Measurements from ENCODE around the gene PHLPP1.

The PHLPP1 gene

GRCh38 chr18:62827397-62827796 is 112.1 kb downstream of the PHLPP1 start:
- ATAC-seq = no peak
- no peak for TF ChIP-seq BACH2 (CRISPR knock-in tag; IDR thresholded peaks at IDR 0.05; ENCODE audit: borderline replicate concordance)
- TF ChIP-seq CREB5 (CRISPR knock-in tag; IDR thresholded peaks at IDR 0.05; ENCODE audit: low read depth) = no peak
- no peak for TF ChIP-seq TOX (CRISPR knock-in tag; IDR thresholded peaks at IDR 0.05; ENCODE audit: borderline replicate concordance)
- TF ChIP-seq ZC3H10 (CRISPR knock-in tag; IDR thresholded peaks at IDR 0.05) = no peak

DNA sequence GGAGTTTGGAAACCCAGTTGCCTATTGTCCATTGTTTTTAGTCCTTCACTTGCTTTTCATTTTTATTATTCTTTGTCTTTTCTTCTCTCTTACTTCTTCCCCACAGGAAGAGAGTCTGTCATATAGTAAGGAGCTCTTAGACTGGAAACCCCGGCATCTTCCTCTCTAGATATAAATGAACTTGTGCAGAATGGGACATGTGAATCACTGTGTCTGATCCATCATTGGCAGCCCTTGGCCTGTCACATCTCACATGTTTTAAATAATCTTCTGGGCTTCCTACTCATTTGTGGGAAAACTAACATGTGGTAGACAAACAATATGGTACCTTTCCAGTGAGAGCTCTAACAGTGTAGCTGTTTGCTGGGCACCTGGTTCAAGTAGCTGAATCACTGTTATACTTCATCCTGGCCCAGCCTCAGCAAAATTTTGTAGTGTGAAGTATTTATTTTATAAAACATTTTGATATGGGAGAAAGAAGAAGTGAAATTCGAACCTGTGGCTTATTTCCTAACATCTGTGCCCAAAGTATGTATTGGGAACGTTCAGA is 112.8 kb downstream of the PHLPP1 start:
- ATAC-seq = no peak
- TF ChIP-seq PPARA (CRISPR knock-in tag; IDR thresholded peaks at IDR 0.05; ENCODE audit: borderline replicate concordance) (no peak), ZNF565 (CRISPR knock-in tag; conservative IDR thresholded peaks at IDR 0.05; ENCODE audit: low read depth) (no peak), TOX (CRISPR knock-in tag; IDR thresholded peaks at IDR 0.05; ENCODE audit: borderline replicate concordance) (no peak), GLIS3 (CRISPR knock-in tag; IDR thresholded peaks at IDR 0.05) (no peak), OSR1 (CRISPR knock-in tag; IDR thresholded peaks at IDR 0.05) (no peak), ISL1 (CRISPR knock-in tag; IDR thresholded peaks at IDR 0.05) (no peak), ZFP3 (CRISPR knock-in tag; IDR thresholded peaks at IDR 0.05) (no peak), CREB5 (CRISPR knock-in tag; IDR thresholded peaks at IDR 0.05; ENCODE audit: low read depth) (no peak), RARB (CRISPR knock-in tag; IDR thresholded peaks at IDR 0.05) (no peak), ARNTL (CRISPR knock-in tag; IDR thresholded peaks at IDR 0.05; ENCODE audit: borderline replicate concordance, low read depth) (no peak), BACH2 (CRISPR knock-in tag; IDR thresholded peaks at IDR 0.05; ENCODE audit: borderline replicate concordance) (no peak), ZFP30 (CRISPR knock-in tag; IDR thresholded peaks at IDR 0.05) (no peak)

DNA sequence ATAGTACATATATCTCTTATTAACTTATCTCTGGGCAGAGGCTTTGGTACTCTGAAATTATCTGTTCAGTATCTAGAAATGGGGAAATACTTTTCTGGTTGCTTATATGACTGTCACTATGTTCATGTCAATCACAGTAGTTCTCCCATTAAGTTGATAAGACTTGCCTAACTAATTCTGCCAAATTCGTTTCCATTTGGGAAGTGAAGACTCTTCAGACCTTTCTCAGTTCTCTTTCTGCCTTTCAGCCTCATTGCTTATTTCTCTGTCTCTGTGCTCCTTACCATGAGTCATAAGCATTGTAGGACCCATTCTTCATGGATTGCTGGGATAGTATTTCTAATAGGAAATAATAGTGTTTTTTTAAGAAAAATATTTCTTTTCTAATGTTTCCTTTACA is 113.5 kb downstream of the PHLPP1 start:
- ATAC-seq = no peak
- TF ChIP-seq ARNTL (CRISPR knock-in tag; IDR thresholded peaks at IDR 0.05; ENCODE audit: borderline replicate concordance, low read depth) (no peak), BACH2 (CRISPR knock-in tag; IDR thresholded peaks at IDR 0.05; ENCODE audit: borderline replicate concordance) (no peak), RARB (CRISPR knock-in tag; IDR thresholded peaks at IDR 0.05) (no peak), ZNF70 (CRISPR knock-in tag; IDR thresholded peaks at IDR 0.05) (no peak), TOX (CRISPR knock-in tag; IDR thresholded peaks at IDR 0.05; ENCODE audit: borderline replicate concordance) (no peak), ZNF8 (CRISPR knock-in tag; IDR thresholded peaks at IDR 0.05) (no peak), ZFP3 (CRISPR knock-in tag; IDR thresholded peaks at IDR 0.05) (no peak), ESRRG (CRISPR knock-in tag; IDR thresholded peaks at IDR 0.05) (no peak), OSR1 (CRISPR knock-in tag; IDR thresholded peaks at IDR 0.05) (no peak), PPARA (CRISPR knock-in tag; IDR thresholded peaks at IDR 0.05; ENCODE audit: borderline replicate concordance) (no peak)

DNA sequence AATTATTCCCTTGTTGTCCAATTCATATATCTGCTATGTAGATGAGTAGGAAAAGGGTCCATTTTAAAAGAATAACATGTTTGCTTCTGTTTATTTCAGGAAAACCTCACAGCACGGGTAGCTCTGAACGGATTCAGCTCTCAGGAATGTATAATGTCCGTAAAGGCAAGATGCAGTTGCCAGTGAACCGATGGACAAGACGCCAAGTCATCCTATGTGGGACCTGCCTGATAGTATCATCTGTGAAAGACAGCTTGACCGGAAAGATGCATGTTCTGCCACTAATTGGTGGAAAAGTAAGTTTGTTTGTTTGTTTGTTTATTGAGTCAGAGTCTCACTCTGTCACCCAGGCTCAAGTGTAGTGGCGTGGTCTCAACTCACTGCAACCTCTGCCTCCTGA is 114.6 kb downstream of the PHLPP1 start:
- TF ChIP-seq GLIS3 (CRISPR knock-in tag; IDR thresholded peaks at IDR 0.05) (no peak), SNAI2 (CRISPR knock-in tag; IDR thresholded peaks at IDR 0.05) (no peak), OSR1 (CRISPR knock-in tag; IDR thresholded peaks at IDR 0.05) (no peak), ZNF70 (CRISPR knock-in tag; IDR thresholded peaks at IDR 0.05) (no peak), ZFP3 (CRISPR knock-in tag; IDR thresholded peaks at IDR 0.05) (no peak), POU6F1 (CRISPR knock-in tag; IDR thresholded peaks at IDR 0.05; ENCODE audit: borderline replicate concordance, low read depth) (no peak), RARB (CRISPR knock-in tag; IDR thresholded peaks at IDR 0.05) (no peak), TCF4 (CRISPR knock-in tag; IDR thresholded peaks at IDR 0.05; ENCODE audit: borderline replicate concordance) (no peak), ZFP30 (CRISPR knock-in tag; IDR thresholded peaks at IDR 0.05) (no peak), ESRRG (CRISPR knock-in tag; IDR thresholded peaks at IDR 0.05) (no peak), CSDC2 (CRISPR knock-in tag; IDR thresholded peaks at IDR 0.05) (no peak), ZC3H10 (CRISPR knock-in tag; IDR thresholded peaks at IDR 0.05) (no peak), ZNF565 (CRISPR knock-in tag; conservative IDR thresholded peaks at IDR 0.05; ENCODE audit: low read depth) (no peak), BACH2 (CRISPR knock-in tag; IDR thresholded peaks at IDR 0.05; ENCODE audit: borderline replicate concordance) (no peak), ZNF8 (CRISPR knock-in tag; IDR thresholded peaks at IDR 0.05) (no peak), ISL1 (CRISPR knock-in tag; IDR thresholded peaks at IDR 0.05) (no peak)
- TF ChIP-seq, protein P1, sequence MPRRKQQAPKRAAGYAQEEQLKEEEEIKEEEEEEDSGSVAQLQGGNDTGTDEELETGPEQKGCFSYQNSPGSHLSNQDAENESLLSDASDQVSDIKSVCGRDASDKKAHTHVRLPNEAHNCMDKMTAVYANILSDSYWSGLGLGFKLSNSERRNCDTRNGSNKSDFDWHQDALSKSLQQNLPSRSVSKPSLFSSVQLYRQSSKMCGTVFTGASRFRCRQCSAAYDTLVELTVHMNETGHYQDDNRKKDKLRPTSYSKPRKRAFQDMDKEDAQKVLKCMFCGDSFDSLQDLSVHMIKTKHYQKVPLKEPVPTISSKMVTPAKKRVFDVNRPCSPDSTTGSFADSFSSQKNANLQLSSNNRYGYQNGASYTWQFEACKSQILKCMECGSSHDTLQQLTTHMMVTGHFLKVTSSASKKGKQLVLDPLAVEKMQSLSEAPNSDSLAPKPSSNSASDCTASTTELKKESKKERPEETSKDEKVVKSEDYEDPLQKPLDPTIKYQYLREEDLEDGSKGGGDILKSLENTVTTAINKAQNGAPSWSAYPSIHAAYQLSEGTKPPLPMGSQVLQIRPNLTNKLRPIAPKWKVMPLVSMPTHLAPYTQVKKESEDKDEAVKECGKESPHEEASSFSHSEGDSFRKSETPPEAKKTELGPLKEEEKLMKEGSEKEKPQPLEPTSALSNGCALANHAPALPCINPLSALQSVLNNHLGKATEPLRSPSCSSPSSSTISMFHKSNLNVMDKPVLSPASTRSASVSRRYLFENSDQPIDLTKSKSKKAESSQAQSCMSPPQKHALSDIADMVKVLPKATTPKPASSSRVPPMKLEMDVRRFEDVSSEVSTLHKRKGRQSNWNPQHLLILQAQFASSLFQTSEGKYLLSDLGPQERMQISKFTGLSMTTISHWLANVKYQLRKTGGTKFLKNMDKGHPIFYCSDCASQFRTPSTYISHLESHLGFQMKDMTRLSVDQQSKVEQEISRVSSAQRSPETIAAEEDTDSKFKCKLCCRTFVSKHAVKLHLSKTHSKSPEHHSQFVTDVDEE (CRISPR knock-in tag; IDR thresholded peaks at IDR 0.05) = no peak
- TF ChIP-seq, protein P2, sequence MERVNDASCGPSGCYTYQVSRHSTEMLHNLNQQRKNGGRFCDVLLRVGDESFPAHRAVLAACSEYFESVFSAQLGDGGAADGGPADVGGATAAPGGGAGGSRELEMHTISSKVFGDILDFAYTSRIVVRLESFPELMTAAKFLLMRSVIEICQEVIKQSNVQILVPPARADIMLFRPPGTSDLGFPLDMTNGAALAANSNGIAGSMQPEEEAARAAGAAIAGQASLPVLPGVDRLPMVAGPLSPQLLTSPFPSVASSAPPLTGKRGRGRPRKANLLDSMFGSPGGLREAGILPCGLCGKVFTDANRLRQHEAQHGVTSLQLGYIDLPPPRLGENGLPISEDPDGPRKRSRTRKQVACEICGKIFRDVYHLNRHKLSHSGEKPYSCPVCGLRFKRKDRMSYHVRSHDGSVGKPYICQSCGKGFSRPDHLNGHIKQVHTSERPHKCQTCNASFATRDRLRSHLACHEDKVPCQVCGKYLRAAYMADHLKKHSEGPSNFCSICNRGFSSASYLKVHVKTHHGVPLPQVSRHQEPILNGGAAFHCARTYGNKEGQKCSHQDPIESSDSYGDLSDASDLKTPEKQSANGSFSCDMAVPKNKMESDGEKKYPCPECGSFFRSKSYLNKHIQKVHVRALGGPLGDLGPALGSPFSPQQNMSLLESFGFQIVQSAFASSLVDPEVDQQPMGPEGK (CRISPR knock-in tag; IDR thresholded peaks at IDR 0.05; ENCODE audit: borderline replicate concordance) = no peak
- TF ChIP-seq, protein P3, sequence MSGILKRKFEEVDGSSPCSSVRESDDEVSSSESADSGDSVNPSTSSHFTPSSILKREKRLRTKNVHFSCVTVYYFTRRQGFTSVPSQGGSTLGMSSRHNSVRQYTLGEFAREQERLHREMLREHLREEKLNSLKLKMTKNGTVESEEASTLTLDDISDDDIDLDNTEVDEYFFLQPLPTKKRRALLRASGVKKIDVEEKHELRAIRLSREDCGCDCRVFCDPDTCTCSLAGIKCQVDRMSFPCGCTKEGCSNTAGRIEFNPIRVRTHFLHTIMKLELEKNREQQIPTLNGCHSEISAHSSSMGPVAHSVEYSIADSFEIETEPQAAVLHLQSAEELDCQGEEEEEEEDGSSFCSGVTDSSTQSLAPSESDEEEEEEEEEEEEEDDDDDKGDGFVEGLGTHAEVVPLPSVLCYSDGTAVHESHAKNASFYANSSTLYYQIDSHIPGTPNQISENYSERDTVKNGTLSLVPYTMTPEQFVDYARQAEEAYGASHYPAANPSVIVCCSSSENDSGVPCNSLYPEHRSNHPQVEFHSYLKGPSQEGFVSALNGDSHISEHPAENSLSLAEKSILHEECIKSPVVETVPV (CRISPR knock-in tag; IDR thresholded peaks at IDR 0.05) = no peak
- no peak for ATAC-seq

Measured in SK-N-SH treated with all-trans-retinoic acid at 6 μM for 48 hours (cell line).